Endodermal cell (in vitro differentiated cells): Measurements from ENCODE around the gene KIF20A. TPM values are rescaled to one million over a fixed set of nuclear protein-coding genes. Genes with fewer than 3 reads are reported as not detected.

ENCODE experiments used
- DNase-seq: peaks from one replicate; pipeline ENCODE4 v3.0.0-alpha.2; 2017
- H3K27ac ChIP-seq: 2 replicates; pipeline ENCODE4 v1.5.1; 2013; ENCODE audit warnings: mild to moderate bottlenecking, low read depth, low read length, moderate library complexity
- H3K27me3 ChIP-seq: 2 replicates; pipeline ENCODE4 v1.6.1; 2013; ENCODE audit warnings: mild to moderate bottlenecking, low read length, moderate library complexity; ENCODE audit not compliant: insufficient read depth, control insufficient read depth, poor library complexity, severe bottlenecking
- H3K36me3 ChIP-seq: 2 replicates; pipeline ENCODE4 v1.7.0; 2013; ENCODE audit warnings: mild to moderate bottlenecking, low read length, moderate library complexity; ENCODE audit not compliant: control insufficient read depth, insufficient read depth
- H3K4me1 ChIP-seq: one replicate; pipeline ENCODE4 v1.7.0; 2013; ENCODE audit warnings: low read length; ENCODE audit not compliant: control insufficient read depth, insufficient read depth
- H3K4me3 ChIP-seq: 2 replicates; pipeline ENCODE4 v1.5.1; 2013; ENCODE audit warnings: mild to moderate bottlenecking, low read length, moderate library complexity
- H3K9ac ChIP-seq: 2 replicates; pipeline ENCODE4 v1.6.1; 2013; ENCODE audit warnings: mild to moderate bottlenecking, low read length, moderate library complexity; ENCODE audit not compliant: poor library complexity, severe bottlenecking; ENCODE audit errors: extremely low read depth
- H3K9me3 ChIP-seq: 2 replicates; pipeline ENCODE4 v1.6.1; 2013; ENCODE audit warnings: mild to moderate bottlenecking, low read length, moderate library complexity; ENCODE audit not compliant: control insufficient read depth
- H3K27ac Mint-ChIP-seq: 2 replicates; pipeline ENCODE4 v1.8.0; 2020; ENCODE audit warnings: mixed read lengths
- H3K27me3 Mint-ChIP-seq: 2 replicates; pipeline ENCODE4 v1.8.0; 2021; ENCODE audit warnings: mild to moderate bottlenecking, mixed read lengths; ENCODE audit not compliant: insufficient read depth
- H3K36me3 Mint-ChIP-seq: 2 replicates; pipeline ENCODE4 v1.8.0; 2020; ENCODE audit warnings: low read depth, mixed read lengths
- H3K4me1 Mint-ChIP-seq: 2 replicates; pipeline ENCODE4 v1.8.0; 2020; ENCODE audit warnings: mixed read lengths
- H3K4me3 Mint-ChIP-seq: 2 replicates; pipeline ENCODE4 v1.8.0; 2020; ENCODE audit warnings: mild to moderate bottlenecking, moderate library complexity, mixed read lengths
- H3K9me3 Mint-ChIP-seq: 2 replicates; pipeline ENCODE4 v1.8.0; 2020; ENCODE audit warnings: mild to moderate bottlenecking, mixed read lengths
- WGBS, 2 experiments: methylation state at CpG; one replicate each; pipeline versions ENCODE4 v1.1.5 to v1.1.7; 2013; ENCODE audit warnings: missing lambda C conversion rate in 2 of 2, mixed read lengths in 1 of 2; ENCODE audit not compliant: insufficient coverage in 1 of 2, insufficient read length in 1 of 2; 5-methylcytosine and 5-hydroxymethylcytosine counted together
- total RNA-seq, 2 donors: library from RNA; stranded (reverse); fragmentation: NEBNext Ultra II Directional in 1 of 2; extraction: Animal tissue kit (Norgen Biotek cat#: 25700) in 1 of 2; gene quantifications; 2 replicates in 1 of 2; 3 replicates in 1 of 2; pipeline ENCODE4 v1.2.1, GENCODE V29; 2021
- TF ChIP-seq, protein P1 (sequence below): fragments of 200-600 bp; sonication (generic); conservative IDR thresholded peaks from 2 replicates; pipeline ENCODE4 v1.5.0; 2021; ENCODE audit warnings: antibody characterized with exemption, mild to moderate bottlenecking

The KIF20A gene
- total RNA-seq, 2 donors from 2014 or later: 58.0 to 74.6 TPM

DNA sequence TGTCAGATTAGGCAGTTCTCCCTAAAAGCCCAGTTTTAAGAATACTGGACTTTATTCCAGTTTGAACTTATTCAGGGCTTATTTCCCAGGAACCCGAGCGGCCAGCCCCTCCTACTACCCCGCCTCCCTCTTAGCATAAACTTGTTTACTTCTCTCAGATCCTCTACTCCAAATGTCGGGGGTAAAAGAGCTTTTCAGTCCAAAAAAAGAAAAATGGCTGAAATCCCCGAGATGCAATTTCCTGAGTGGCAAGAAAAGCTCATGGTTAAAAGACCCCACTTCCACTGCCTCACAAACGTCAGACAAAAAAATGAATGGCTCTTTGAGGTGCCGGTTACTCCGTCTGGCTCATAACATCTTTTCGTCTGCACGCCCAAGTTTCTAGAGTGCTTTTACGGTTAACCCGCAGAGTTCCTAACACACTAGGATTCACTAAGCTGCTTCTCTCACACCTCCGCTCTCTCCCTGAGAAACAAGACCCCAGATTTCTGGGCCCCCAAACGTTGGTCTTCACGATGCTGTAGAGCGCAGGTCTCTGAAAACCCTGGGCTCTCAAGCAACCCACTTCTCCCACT lies 884 bp upstream of the KIF20A start:
- Histone ChIP-seq H3K9ac (peak overlapping the region; percentile 96), H3K27ac (peak overlapping the region; percentile 96), H3K36me3 (peaks cover 58% of the 10 kb centered on the region), H3K27me3 (no peaks in the 10 kb centered on the region), H3K4me3 (peak overlapping the region; percentile 98), H3K9me3 (no peaks in the 10 kb centered on the region), H3K4me1 (no peaks in the 10 kb centered on the region)
- no peaks in the 10 kb centered on the region for H3K27me3 Mint-ChIP-seq
- 0% methylated on average over 10 to 16 of the region's 16 CpGs for WGBS, 2 experiments
- no peak overlapping the region for H3K27ac Mint-ChIP-seq
- H3K4me3 Mint-ChIP-seq: no peak overlapping the region
- peaks cover 13% of the 10 kb centered on the region for H3K4me1 Mint-ChIP-seq
- TF ChIP-seq, protein P1, sequence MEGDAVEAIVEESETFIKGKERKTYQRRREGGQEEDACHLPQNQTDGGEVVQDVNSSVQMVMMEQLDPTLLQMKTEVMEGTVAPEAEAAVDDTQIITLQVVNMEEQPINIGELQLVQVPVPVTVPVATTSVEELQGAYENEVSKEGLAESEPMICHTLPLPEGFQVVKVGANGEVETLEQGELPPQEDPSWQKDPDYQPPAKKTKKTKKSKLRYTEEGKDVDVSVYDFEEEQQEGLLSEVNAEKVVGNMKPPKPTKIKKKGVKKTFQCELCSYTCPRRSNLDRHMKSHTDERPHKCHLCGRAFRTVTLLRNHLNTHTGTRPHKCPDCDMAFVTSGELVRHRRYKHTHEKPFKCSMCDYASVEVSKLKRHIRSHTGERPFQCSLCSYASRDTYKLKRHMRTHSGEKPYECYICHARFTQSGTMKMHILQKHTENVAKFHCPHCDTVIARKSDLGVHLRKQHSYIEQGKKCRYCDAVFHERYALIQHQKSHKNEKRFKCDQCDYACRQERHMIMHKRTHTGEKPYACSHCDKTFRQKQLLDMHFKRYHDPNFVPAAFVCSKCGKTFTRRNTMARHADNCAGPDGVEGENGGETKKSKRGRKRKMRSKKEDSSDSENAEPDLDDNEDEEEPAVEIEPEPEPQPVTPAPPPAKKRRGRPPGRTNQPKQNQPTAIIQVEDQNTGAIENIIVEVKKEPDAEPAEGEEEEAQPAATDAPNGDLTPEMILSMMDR: no peak
- peak; percentile 64 for DNase-seq
- H3K36me3 Mint-ChIP-seq: peaks cover 47% of the 10 kb centered on the region
- H3K9me3 Mint-ChIP-seq: no peaks in the 10 kb centered on the region

DNA sequence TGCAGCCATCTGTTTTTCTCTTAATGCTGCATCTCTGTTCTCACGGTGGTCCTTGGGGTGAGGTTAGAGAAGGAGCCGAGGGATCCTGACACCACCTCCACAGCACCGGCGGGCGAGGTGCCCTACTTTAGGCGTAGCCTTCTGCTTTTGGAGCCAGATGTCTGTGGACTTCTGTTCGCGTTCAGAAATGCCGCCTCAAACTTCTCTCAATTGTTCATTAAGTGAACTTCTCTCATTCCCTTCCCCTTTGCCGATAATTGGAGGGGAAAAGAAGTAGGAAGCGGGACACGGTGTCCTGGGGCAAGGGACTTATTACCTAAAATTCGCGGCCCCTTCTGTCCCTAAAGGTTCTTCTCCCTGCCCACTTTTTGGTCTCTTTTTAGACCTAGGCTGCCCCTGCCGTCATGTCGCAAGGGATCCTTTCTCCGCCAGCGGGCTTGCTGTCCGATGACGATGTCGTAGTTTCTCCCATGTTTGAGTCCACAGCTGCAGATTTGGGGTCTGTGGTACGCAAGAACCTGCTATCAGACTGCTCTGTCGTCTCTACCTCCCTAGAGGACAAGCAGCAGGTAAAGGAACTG lies 455 bp downstream of the KIF20A start:
- Histone ChIP-seq H3K9me3 (no peaks in the 10 kb centered on the region), H3K4me1 (no peaks in the 10 kb centered on the region), H3K27ac (peak overlapping the region; percentile 96), H3K36me3 (peaks cover 58% of the 10 kb centered on the region), H3K27me3 (no peaks in the 10 kb centered on the region), H3K9ac (peak overlapping the region; percentile 96), H3K4me3 (peak overlapping the region; percentile 98)
- Mint-ChIP-seq H3K27ac (no peak overlapping the region), H3K36me3 (peaks cover 52% of the 10 kb centered on the region), H3K4me1 (peaks cover 13% of the 10 kb centered on the region), H3K9me3 (no peaks in the 10 kb centered on the region), H3K4me3 (no peak overlapping the region), H3K27me3 (no peaks in the 10 kb centered on the region)
- TF ChIP-seq, protein P1: no peak
- 0 to 1% methylated on average over 16 to 23 of the region's 23 CpGs for WGBS, 2 experiments
- DNase-seq: peak; percentile 61

DNA sequence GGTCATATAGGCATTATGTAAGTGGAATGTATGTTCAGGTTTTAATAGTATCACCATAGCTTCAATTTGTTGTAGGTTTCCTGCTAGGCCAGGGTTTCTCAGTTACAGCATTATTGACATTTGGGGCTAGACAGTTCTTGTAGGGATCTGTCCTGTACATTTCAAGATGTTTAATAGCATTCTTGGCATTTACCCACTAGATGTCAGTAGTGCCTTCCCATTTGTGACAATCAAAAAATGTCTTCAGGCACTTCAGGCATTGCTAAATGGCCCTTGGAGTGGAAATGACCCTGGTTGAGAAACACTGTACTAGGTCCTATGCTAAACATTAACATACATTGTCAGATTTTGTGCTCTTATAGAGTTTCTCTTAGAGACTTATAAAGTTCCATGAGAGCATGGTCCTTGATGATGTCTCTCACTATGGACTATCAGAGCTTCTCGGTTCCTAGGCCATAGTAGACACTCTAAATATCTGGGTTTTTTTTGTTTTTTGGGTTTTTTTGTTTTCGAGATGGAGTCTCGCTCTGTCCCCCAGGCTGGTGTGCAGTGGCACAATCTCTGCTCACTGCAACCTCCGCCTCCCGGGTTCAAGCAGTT lies 1.4 kb downstream of the KIF20A start:
- H3K27ac Mint-ChIP-seq: no peak overlapping the region
- peaks cover 59% of the 10 kb centered on the region for H3K36me3 ChIP-seq
- no peaks in the 10 kb centered on the region for H3K27me3 ChIP-seq
- no peak overlapping the region for H3K27ac ChIP-seq
- peaks cover 13% of the 10 kb centered on the region for H3K4me1 Mint-ChIP-seq
- no peaks in the 10 kb centered on the region for H3K27me3 Mint-ChIP-seq
- TF ChIP-seq, protein P1: peak; percentile 76
- no peaks in the 10 kb centered on the region for H3K9me3 Mint-ChIP-seq
- peaks cover 54% of the 10 kb centered on the region for H3K36me3 Mint-ChIP-seq
- no peak for DNase-seq
- H3K4me1 ChIP-seq: no peaks in the 10 kb centered on the region
- H3K9me3 ChIP-seq: no peaks in the 10 kb centered on the region
- peak overlapping the region; percentile 96 for H3K9ac ChIP-seq
- H3K4me3 Mint-ChIP-seq: no peak overlapping the region
- 77% methylated on average over 5 of the region's 5 CpGs; no CpG with 5 or more reads in 1 of the 2 experiments for WGBS, 2 experiments
- peak overlapping the region; percentile 98 for H3K4me3 ChIP-seq
